GM12801 (cell line): ENCODE measurements around the gene CELF4.

Experiments used
- CTCF ChIP-seq: IDR thresholded peaks from one replicate; pipeline ENCODE4 v1.5.1; 2011; ENCODE audit warnings: control low read depth; ENCODE audit not compliant: insufficient read length; ENCODE audit errors: extremely low read depth

Gene CELF4

DNA sequence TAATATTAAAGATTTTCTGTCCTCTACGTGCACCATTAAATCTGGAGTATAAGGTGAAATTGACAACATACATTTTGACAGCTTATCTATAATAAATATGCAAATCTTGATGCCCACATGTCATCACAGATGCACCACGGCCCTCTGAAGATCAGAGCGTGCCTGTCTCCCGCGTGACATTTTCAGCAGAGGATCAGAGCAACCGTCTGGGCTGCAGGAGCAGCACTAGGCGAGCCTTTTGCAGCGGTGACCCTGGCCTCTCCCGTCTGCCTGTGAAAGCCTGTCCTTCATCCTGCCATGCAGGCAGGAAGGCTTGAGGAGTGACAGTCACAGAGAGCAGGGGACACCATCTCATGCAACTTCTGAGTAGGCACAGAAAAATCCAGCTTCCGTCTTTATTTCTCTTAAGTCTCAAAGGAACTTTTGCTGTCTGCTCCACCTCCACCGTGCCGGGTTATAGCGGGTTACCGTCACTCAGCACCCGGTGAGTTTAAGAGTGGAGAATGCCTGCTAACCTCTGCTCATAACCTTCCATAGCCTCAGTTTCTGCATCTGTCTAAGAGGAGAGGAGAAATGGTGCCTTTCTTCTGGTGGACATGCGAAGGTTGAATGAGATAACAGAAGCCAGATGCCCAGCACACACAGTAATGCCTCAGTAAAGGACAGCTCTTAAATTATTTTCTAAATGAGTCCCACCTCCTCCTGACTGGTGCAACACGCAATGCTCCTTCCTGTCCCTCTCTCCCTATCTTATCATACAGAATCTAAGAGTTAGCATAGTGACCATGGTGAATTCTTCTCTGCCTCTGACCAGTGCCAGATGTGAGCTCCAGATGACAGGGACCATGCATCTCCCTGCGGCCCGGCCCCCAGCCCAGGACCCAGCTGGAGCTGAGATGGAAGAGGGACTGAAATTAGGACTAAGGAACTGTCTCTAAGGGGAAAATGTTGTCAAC lies 43.8 kb downstream of the CELF4 start:
- no peak for TF ChIP-seq CTCF

DNA sequence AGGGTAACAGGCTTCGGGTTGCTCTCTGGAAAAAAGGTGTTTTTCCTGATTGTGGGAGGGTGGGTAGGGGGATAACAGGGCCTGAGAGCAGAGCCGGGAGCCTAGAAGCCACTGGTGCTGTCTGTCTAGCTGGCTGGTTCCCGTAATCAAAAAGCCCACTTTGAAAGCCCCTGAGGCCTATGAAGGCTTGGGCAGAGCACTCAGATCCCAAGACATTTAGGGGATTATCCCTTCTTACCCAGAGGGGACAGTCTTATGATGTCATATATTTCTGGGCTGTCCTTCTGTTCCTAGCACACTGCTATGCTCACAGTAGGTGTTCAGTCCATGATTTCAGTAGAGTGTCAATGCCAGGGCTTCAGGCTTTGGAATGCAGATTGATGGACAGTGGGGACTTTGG lies 45.1 kb downstream of the CELF4 start:
- TF ChIP-seq CTCF: no peak

DNA sequence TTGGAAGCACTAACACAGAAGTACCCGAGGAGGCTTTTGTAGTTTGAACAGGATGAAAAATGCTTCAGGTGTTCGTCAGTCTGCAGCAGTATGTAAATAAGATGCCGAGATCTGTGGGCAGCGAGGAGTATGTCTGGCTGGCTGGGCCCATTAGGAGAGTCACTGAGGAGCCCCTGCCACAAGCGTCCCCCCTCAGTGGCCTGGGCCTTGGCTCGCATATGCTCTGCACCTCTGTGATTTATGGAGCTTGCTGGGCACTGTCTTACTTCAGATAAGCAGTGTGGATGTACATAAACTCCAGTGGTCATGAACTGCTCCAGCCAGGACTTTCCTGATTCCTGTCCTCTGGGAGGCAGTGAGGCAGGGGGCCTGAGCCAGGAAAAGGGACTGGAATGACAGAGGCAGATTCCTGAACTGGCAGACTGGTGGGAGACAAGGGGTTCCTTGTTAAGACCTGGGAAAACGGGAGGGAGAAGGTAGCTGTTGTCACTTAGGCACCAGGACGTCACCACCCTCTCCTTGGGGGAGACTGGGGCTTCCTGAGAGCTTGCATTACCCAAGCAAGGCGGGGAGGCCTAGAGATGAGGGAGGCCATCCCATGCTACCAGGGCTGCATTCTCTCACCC lies 46.0 kb downstream of the CELF4 start:
- no peak for TF ChIP-seq CTCF

DNA sequence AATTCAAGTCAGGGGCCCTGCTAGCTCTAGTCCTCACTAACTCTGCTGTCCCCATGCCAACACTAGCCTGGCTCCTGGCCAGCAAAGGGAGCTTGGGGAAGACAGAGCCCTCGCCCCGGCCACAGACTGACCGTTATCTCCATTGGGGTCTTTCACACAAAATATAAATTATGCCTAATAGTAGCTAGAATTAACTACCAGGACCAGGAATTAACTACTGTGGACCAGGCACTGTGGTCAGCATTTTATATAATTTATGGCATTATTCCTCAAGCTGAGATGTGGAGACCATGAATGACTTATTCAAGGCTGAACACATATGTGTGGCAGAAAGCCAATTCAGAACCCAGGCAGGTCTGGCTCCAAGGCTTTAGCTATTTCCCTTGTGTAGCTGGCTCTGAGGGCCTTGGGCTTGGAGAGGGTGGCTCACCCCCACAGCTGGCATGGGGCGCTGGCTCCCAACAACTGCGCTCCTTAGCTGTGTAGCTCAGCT lies 49.2 kb downstream of the CELF4 start:
- TF ChIP-seq CTCF: no peak

DNA sequence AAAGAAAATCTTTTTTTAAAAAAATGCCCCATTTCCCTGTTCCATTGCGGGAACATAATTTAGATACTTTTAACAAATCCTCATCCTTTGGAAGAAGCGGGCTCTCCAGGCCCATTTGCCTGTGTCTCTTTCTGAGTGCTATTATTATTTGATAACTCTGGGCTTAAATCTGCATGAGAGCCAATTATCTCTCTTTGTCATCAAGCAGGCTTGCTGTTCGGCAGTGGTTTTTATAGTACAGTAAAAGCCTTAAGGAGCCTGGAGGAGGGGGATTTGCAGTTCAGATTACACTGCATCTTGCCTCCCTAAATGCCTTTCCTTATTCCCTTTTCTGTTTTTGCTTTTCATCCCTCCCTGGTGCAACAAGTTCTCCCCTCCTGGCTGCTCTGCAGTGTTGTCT lies 50.6 kb downstream of the CELF4 start:
- no peak for TF ChIP-seq CTCF

DNA sequence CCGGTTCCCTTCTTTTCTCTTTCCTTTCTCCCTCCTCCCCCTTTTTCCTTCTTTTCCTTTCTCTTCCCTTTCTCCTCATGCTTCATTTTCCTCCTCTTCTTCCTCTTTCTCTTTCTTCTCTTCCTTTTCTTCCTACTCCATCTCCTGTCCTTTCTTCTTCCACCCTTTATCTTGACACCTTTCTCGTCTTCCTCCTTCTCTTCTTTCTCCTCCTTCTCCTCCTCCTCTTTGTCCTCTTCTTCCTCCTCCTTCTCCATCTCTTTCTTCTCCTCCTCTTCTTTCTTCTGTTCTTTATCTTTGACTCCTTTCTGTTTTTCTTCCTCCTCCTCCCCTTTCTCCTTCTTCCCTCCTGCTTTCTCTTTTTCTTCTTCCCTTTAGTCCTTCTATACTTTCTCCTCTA lies 53.2 kb downstream of the CELF4 start:
- no peak for TF ChIP-seq CTCF

DNA sequence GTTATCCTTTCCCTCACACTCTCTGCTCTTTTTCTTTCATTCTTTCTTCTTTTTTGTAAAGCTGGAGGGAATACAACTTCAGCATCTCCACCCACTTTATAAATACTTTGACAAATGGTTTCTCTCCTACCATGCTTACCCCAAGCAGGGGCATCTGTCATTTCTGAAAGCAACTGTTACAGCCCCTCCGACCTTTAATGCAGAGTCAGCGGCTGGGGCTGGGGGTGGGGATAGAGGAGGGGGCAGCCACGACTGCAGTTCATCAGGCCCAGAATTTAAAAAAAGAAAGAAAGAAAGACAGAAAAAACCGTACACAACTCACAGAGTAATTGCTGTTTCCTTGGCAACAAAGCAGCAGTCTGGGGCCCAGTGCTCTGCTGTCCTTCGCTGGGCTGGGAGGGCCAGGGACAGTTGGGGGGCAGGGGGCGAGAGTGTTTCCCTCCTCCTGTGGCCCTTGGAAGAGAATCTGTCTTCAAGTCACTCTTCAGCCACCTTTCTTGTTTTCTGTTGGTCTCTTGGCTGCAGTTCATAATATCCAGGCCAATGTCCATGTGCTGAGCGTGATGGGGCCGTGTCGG lies 53.8 kb downstream of the CELF4 start:
- TF ChIP-seq CTCF: no peak
